Muscle layer of duodenum (tissue), 2 donors: ENCODE results near the gene GLB1L2.

Experiments
- H3K27ac ChIP-seq: one replicate; pipeline ENCODE4 v1.7.0; 2013; ENCODE audit warnings: mild to moderate bottlenecking, low read length
- H3K27me3 ChIP-seq: one replicate; pipeline ENCODE4 v1.7.0; 2013; ENCODE audit warnings: low read depth, mild to moderate bottlenecking, control low read depth, low read length
- H3K36me3 ChIP-seq, 2 donors: one replicate each; pipeline ENCODE4 v1.7.0; 2013; ENCODE audit warnings: low read length in 2 of 2, control low read depth in 1 of 2, mild to moderate bottlenecking in 1 of 2; ENCODE audit not compliant: insufficient read depth in 2 of 2, control insufficient read depth in 1 of 2
- H3K4me1 ChIP-seq, 2 donors: one replicate each; pipeline ENCODE4 v1.7.0; 2013; ENCODE audit warnings: low read length in 2 of 2, mild to moderate bottlenecking in 2 of 2, control low read depth in 1 of 2, moderate library complexity in 1 of 2; ENCODE audit not compliant: insufficient read depth in 2 of 2, control insufficient read depth in 1 of 2
- H3K4me3 ChIP-seq, 2 donors: one replicate each; pipeline ENCODE4 v1.7.0; 2013; ENCODE audit warnings: low read length in 2 of 2, low read depth in 1 of 2, mild to moderate bottlenecking in 1 of 2
- H3K9me3 ChIP-seq, 2 donors: one replicate each; pipeline ENCODE4 v1.7.0; 2013; ENCODE audit warnings: low read length in 2 of 2, control low read depth in 1 of 2, mild to moderate bottlenecking in 1 of 2; ENCODE audit not compliant: control insufficient read depth in 1 of 2
- donor health status: healthy.

GLB1L2 gene

DNA sequence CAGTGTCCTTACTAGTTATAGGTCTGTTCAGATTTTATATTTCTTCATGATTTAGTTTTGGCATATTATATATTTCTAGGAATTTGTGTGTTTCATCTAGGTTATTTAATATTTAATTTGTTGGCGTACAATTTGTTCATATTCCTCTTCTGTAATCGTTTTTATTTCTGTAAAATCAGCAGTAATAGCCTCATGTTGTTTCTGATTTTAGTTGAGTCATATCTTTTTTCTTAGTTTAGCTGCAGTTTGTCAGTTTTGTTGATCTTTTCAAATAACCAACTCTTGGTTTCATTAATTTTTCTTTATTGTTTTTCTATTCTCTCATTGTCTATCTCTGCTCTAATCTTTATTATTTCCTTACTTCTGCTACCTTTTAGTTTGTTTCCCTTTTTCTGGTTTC is 20.3 kb downstream of the GLB1L2 start:
- H3K4me3 ChIP-seq: no peak overlapping the region
- H3K4me1 ChIP-seq: no peaks in the 10 kb centered on the region
- H3K36me3 ChIP-seq: no peaks in the 10 kb centered on the region
- no peak overlapping the region for H3K27ac ChIP-seq
- H3K9me3 ChIP-seq: no peaks in the 10 kb centered on the region
- H3K27me3 ChIP-seq: no peaks in the 10 kb centered on the region

- no peak overlapping the region for H3K27ac ChIP-seq
- no peaks in the 10 kb centered on the region for H3K4me1 ChIP-seq
- no peaks in the 10 kb centered on the region for H3K27me3 ChIP-seq
- H3K4me3 ChIP-seq: no peak overlapping the region
- H3K36me3 ChIP-seq: no peaks in the 10 kb centered on the region
- no peaks in the 10 kb centered on the region for H3K9me3 ChIP-seq
Observed at GRCh38 chr11:134355136-134355535, 23.3 kb downstream of the GLB1L2 start.

DNA sequence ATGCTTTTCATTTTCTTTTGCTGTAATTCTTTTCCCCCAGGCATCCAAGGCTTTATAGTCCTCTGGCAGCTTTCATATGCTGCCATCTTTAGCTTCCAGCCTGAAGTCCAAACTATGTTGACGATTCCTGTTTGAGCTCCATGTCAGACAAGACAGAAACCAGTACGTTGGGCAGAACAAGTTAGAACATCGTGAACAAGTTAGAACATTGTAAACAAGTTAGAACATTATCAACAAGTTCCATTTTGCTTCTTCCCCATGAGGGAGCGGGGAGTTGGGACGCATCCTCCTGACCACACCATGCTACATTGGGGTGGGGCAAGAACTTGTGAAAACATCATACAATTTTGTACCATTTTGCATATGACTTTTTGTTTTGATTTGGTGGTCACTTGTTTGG is 23.9 kb downstream of the GLB1L2 start:
- Histone ChIP-seq H3K9me3 (no peaks in the 10 kb centered on the region), H3K27ac (no peak overlapping the region), H3K4me3 (no peak overlapping the region), H3K36me3 (no peaks in the 10 kb centered on the region), H3K4me1 (no peaks in the 10 kb centered on the region), H3K27me3 (no peaks in the 10 kb centered on the region)

DNA sequence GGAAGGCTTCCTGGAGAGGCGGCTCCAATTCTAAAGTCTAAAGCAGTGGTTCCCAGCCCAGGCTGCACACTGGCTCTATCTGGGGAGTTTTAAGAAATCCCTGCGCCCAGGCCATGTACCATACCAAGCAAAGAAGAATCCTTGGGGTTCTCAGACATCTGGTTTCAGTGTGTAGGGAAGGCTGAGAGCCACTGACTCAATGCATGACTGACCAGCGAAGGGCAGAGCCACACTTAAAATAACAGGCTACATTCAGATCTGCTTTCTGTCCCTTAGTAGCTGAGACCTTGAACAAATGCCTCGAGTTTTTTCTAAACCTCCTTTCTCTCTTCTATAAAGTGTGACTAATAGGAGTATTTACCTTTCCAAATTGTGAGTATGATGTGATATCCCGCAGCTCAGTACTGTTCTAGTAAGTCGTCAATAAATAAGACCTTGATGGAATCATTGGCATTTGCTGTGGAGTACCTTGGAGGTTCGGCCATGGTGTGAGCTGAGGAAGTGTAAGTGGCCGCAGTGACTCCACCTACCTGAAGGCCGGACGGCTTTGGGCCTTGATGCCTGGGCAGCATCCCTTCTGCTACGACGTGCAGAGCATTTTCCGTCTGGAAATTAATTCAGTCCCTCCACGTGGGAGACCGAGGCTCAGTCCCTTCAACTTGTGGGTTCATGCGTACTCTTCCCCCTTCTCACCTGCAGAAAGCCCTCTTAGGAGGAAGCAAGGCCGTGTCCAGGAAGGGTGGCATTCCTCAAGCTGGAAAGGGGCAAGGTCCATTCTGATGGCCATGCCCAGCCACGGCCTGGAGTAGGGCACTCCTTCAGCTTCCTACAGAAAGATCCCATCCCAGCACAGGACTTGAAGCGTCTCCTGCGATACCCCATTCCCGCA is 25.1 kb downstream of the GLB1L2 start:
- H3K27ac ChIP-seq: no peak overlapping the region
- no peak overlapping the region for H3K4me3 ChIP-seq

DNA sequence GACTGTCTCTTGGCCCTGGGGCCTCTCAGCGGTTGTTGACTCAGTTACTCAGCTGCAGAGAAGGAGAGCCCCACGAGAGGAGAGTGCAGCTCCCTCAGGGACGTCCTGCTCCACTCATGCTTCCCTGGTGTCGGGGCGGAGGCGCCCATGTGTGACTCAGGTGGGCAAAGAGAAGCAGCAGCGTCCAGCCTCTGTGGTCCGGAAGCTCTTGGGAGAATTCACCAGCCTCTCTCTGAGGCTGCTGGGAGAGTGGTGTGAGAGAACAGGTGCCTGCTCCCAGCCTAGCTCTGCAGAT is 25.7 kb downstream of the GLB1L2 start:
- Histone ChIP-seq H3K4me3 (no peak overlapping the region), H3K4me1 (no peaks in the 10 kb centered on the region), H3K27me3 (no peaks in the 10 kb centered on the region), H3K36me3 (no peaks in the 10 kb centered on the region), H3K27ac (no peak overlapping the region), H3K9me3 (no peaks in the 10 kb centered on the region)

More for the DNA sequence above, 25.1 kb downstream of the GLB1L2 start:
- H3K36me3 ChIP-seq: no peaks in the 10 kb centered on the region
- H3K4me1 ChIP-seq: no peaks in the 10 kb centered on the region
- H3K27me3 ChIP-seq: no peaks in the 10 kb centered on the region
- H3K9me3 ChIP-seq: no peaks in the 10 kb centered on the region

- Histone ChIP-seq H3K36me3 (no peaks in the 10 kb centered on the region), H3K27ac (no peak overlapping the region), H3K4me3 (no peak overlapping the region), H3K9me3 (no peaks in the 10 kb centered on the region), H3K27me3 (no peaks in the 10 kb centered on the region), H3K4me1 (no peaks in the 10 kb centered on the region)
Observed at GRCh38 chr11:134358165-134358855, 26.5 kb downstream of the GLB1L2 start.

DNA sequence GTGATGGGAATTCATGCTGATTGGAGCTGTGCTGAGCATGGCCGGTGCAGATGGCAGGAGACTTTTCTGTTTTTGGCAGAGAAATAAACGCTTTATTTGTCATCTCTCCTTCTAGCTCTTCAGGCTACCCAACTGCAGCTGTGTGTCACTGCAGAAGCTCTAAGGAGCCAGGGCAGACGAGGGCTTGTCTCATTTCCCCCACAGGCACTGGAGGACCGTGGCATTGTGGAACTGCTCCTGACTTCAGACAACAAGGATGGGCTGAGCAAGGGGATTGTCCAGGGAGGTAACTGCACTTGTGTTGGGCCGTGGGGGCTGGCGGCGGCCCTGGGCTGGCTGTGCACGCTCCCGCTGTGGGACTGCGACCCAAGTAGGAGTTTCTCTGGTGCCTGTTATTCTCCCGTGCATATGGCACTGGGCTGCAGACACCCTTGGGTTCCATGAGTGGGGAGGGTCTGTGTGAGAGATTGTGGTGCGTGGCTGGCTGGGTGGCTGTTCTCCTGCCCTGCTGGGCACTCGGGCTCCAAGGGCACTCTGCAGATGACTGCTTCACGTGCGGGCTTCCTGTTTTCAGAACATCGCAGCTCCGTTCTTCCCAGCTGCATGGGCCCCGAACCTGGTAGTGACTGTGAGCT is 27.2 kb downstream of the GLB1L2 start:
- Histone ChIP-seq H3K27me3 (no peaks in the 10 kb centered on the region), H3K4me3 (no peak overlapping the region), H3K36me3 (no peaks in the 10 kb centered on the region), H3K9me3 (no peaks in the 10 kb centered on the region), H3K27ac (no peak overlapping the region), H3K4me1 (no peaks in the 10 kb centered on the region)

- Histone ChIP-seq H3K9me3 (no peaks in the 10 kb centered on the region), H3K4me1 (no peaks in the 10 kb centered on the region), H3K4me3 (no peak overlapping the region), H3K36me3 (no peaks in the 10 kb centered on the region), H3K27me3 (no peaks in the 10 kb centered on the region), H3K27ac (no peak overlapping the region)
Observed at GRCh38 chr11:134359646-134360045, 27.9 kb downstream of the GLB1L2 start.

DNA sequence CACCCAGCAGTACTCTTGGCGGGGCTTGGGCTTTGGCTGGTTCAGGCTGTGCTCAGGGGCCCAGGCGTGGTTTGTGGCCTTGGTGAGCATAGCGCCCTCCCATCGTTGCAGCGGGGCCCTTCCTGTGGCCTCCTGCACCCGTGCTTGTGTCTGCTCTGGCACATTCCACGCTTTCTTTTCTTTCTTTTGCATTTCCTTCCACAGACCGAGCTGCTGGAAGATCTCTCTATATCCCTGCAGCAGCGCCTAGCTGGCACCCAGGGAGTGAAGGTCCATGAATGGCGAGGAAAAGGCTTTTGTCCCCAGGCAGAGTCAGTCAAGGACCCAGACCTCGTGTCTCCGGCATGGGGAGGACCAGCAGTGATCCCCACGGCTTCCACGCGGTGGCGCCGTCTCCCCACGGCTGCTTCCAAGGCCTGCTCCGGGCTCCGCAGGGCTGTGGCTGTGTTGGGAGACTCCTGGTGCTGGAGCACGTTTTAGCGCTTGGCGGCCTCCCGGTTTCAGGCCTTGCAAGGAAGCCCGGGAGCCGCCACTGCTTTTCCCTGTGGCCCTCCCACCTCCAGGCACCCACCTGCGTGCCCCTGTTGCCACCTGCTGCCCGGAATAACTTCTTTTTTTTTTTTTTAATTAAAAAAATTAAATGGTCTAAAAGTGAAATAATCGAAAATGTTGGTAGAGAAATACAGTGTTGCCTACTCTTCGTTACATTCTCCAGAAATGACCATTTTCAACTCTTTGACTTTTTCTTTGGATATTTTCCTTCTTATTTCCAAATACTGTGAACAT is 28.5 kb downstream of the GLB1L2 start:
- no peaks in the 10 kb centered on the region for H3K36me3 ChIP-seq
- no peaks in the 10 kb centered on the region for H3K9me3 ChIP-seq
- H3K4me3 ChIP-seq: no peak overlapping the region
- H3K4me1 ChIP-seq: no peaks in the 10 kb centered on the region
- H3K27me3 ChIP-seq: no peaks in the 10 kb centered on the region
- H3K27ac ChIP-seq: no peak overlapping the region

GRCh38 chr11:134361661-134362060 is 29.9 kb downstream of the GLB1L2 start:
- Histone ChIP-seq H3K9me3 (no peaks in the 10 kb centered on the region), H3K27ac (no peak overlapping the region), H3K27me3 (no peaks in the 10 kb centered on the region)

More at GRCh38 chr11:134361661-134362060, 29.9 kb downstream of the GLB1L2 start:
- no peaks in the 10 kb centered on the region for H3K36me3 ChIP-seq
- H3K4me1 ChIP-seq: no peaks in the 10 kb centered on the region
- no peak overlapping the region for H3K4me3 ChIP-seq
